Loucy (cell line): ENCODE results near the gene TRAPPC1.
"Not testable (repeated sequence)": the region's sequence is repeated elsewhere in the genome, so short reads cannot be mapped to it uniquely, and the experiment has no call there.

ENCODE experiments used
- H2AFZ ChIP-seq: fragments of 200-600 bp; sonication (generic); 2 replicates; pipeline ENCODE4 v1.6.0; 2016; ENCODE audit warnings: antibody characterized with exemption, mild to moderate bottlenecking, low read length, moderate library complexity
- H3F3A ChIP-seq: fragments of 200-600 bp; 2 replicates; pipeline ENCODE4 v1.6.0; 2016; ENCODE audit warnings: antibody characterized with exemption, low read depth, mild to moderate bottlenecking
- H3K27me3 ChIP-seq: fragments of 200-600 bp; sonication (generic); 2 replicates; pipeline ENCODE4 v1.6.1; 2014; ENCODE audit warnings: low read length, mild to moderate bottlenecking; ENCODE audit not compliant: insufficient read depth, poor library complexity, severe bottlenecking
- H3K36me3 ChIP-seq: fragments of 200-600 bp; sonication (generic); 2 replicates; pipeline ENCODE4 v1.6.1; 2016; ENCODE audit warnings: low read length; ENCODE audit not compliant: insufficient read depth
- H3K4me1 ChIP-seq: fragments of 200-600 bp; sonication (generic); 2 replicates; pipeline ENCODE4 v1.5.1; 2014; ENCODE audit warnings: low read length, mild to moderate bottlenecking; ENCODE audit not compliant: insufficient read depth, poor library complexity, severe bottlenecking
- H3K4me2 ChIP-seq: fragments of 200-600 bp; sonication (generic); 2 replicates; pipeline ENCODE4 v1.6.0; 2014; ENCODE audit warnings: antibody characterized with exemption, low read length, low read depth, mild to moderate bottlenecking; ENCODE audit not compliant: poor library complexity, severe bottlenecking
- H3K4me3 ChIP-seq: fragments of 200-600 bp; sonication (generic); 2 replicates; pipeline ENCODE4 v1.5.1; 2014; ENCODE audit warnings: low read length, mild to moderate bottlenecking, mixed read lengths; ENCODE audit not compliant: poor library complexity, severe bottlenecking
- H3K79me2 ChIP-seq: fragments of 200-600 bp; sonication (generic); 2 replicates; pipeline ENCODE4 v1.6.1; 2014; ENCODE audit warnings: low read length; ENCODE audit not compliant: insufficient read depth
- H3K9ac ChIP-seq: fragments of 200-600 bp; sonication (generic); 2 replicates; pipeline ENCODE4 v1.6.0; 2014; ENCODE audit warnings: mild to moderate bottlenecking, low read depth, low read length, moderate library complexity; ENCODE audit not compliant: poor library complexity, severe bottlenecking
- H3K9me2 ChIP-seq: fragments of 200-600 bp; sonication (generic); replicated peaks from 2 replicates; pipeline ENCODE4 v1.6.1; 2016; ENCODE audit warnings: low read depth, low read length, mixed read lengths
- H3K9me3 ChIP-seq: fragments of 200-600 bp; sonication (generic); 2 replicates; pipeline ENCODE4 v1.6.1; 2014; ENCODE audit warnings: mild to moderate bottlenecking, antibody characterized with exemption, low read length, low read depth; ENCODE audit not compliant: insufficient read depth
- H4K20me1 ChIP-seq: fragments of 200-600 bp; sonication (generic); 2 replicates; pipeline ENCODE4 v1.6.0; 2014; ENCODE audit warnings: antibody characterized with exemption, low read length, mild to moderate bottlenecking; ENCODE audit not compliant: insufficient read depth, poor library complexity, severe bottlenecking
- CTCF ChIP-seq: fragments of 200-600 bp; sonication (generic); conservative IDR thresholded peaks from 2 replicates; pipeline ENCODE4 v1.5.1; 2014; ENCODE audit warnings: mild to moderate bottlenecking, antibody characterized with exemption, low read length
- EZH2phosphoT487 ChIP-seq: fragments of 200-600 bp; IDR thresholded peaks from 2 replicates; pipeline ENCODE4 v1.6.1; 2018; ENCODE audit warnings: antibody characterized with exemption, mild to moderate bottlenecking, moderate library complexity, borderline replicate concordance

TRAPPC1 gene

GRCh38 chr17:7959503-7960253 is 27.9 kb upstream of the TRAPPC1 start:
- H3K4me3 ChIP-seq, result no peak overlapping the region
- H3K36me3 ChIP-seq, result no peaks in the 10 kb centered on the region
- H3K79me2 ChIP-seq, result no peaks in the 10 kb centered on the region
- H2AFZ ChIP-seq, result no peak overlapping the region
- TF ChIP-seq CTCF (no peak), EZH2phosphoT487 (no peak)
- no peak overlapping the region for H3K4me2 ChIP-seq
- no peak overlapping the region for H3K9ac ChIP-seq
- no peaks in the 10 kb centered on the region for H3F3A ChIP-seq
- no peaks in the 10 kb centered on the region for H3K9me3 ChIP-seq
- H4K20me1 ChIP-seq, result no peaks in the 10 kb centered on the region
- H3K9me2 ChIP-seq, result no peaks in the 10 kb centered on the region
- H3K4me1 ChIP-seq, result no peaks in the 10 kb centered on the region
- no peaks in the 10 kb centered on the region for H3K27me3 ChIP-seq

- Histone ChIP-seq H3F3A (no peaks in the 10 kb centered on the region), H3K36me3 (no peaks in the 10 kb centered on the region), H3K9me2 (no peaks in the 10 kb centered on the region), H3K9me3 (no peaks in the 10 kb centered on the region), H3K9ac (no peak overlapping the region), H3K79me2 (no peaks in the 10 kb centered on the region), H3K27me3 (no peaks in the 10 kb centered on the region), H3K4me3 (no peak overlapping the region), H3K4me2 (no peak overlapping the region), H4K20me1 (no peaks in the 10 kb centered on the region), H3K4me1 (no peaks in the 10 kb centered on the region), H2AFZ (no peak overlapping the region)
- TF ChIP-seq EZH2phosphoT487, result no peak
- no peak for TF ChIP-seq CTCF
Observed at GRCh38 chr17:7956228-7956965, 24.7 kb upstream of the TRAPPC1 start.

DNA sequence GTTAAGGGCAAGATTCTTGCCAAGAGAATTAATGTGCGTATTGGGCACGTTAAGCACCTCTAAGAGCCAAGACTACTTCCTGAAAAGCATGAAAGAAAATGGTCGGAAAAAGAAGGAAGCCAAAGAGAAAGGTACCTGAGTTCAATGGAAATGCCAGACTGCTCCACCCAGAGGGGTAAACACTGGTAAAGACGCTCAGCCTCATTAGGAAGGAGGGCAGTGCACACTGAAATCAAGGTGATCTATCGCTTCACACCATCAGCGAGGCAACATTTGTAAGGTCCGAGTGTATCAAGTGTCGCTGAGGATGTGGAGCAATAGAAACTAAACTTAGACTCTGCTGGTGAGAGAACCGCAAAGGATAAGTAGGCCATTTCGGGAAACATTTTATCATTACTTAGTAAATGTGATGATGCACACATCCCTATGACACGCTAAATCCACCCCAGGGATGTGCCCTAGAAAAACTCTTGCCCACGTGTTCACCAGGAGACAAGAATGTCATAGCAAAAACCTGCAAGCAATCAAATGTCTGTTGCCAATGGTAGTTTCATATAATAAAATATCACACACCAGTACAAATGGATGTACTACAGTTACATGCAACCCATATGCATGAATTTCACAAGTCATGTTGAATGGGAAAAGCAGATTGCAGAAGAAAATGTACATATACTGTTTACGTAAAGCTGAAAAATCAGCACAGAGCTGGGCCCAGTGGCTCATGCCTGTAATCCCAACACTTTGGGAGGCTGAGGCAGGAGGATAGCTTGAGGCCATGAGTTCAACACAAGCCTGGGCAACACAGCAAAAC is 23.9 kb upstream of the TRAPPC1 start:
- Histone ChIP-seq H3F3A (no peaks in the 10 kb centered on the region), H3K36me3 (no peaks in the 10 kb centered on the region), H4K20me1 (no peaks in the 10 kb centered on the region), H3K79me2 (no peaks in the 10 kb centered on the region), H3K4me2 (no peak overlapping the region), H3K9me2 (no peaks in the 10 kb centered on the region), H3K27me3 (no peaks in the 10 kb centered on the region), H2AFZ (no peak overlapping the region), H3K9me3 (no peaks in the 10 kb centered on the region), H3K9ac (no peak overlapping the region), H3K4me1 (no peaks in the 10 kb centered on the region), H3K4me3 (no peak overlapping the region)
- TF ChIP-seq EZH2phosphoT487, result no peak
- no peak for TF ChIP-seq CTCF

DNA sequence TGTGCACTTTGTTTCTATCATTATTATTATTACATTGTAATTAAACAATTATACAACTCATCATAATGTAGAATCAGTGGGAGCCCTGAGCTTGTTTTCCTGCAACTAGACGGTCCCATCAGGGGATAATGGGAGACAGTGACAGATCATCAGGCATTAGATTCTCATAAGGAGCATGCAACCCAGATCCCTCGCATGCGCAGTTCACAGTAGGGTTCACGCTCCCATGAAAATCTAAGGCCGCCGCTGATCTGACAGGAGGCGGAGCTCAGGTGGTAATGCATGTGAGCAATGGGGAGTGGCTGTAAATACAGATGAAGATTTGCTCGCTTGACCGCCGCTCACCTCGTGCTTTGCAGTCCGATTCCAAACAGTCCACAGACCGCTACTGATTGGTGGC is 21.5 kb upstream of the TRAPPC1 start:
- not testable (repeated sequence) for H3K4me3 ChIP-seq, H3K9me2 ChIP-seq, H3K4me1 ChIP-seq, H3K9me3 ChIP-seq, H2AFZ ChIP-seq, H4K20me1 ChIP-seq, H3K27me3 ChIP-seq, H3F3A ChIP-seq, H3K4me2 ChIP-seq, H3K9ac ChIP-seq, H3K79me2 ChIP-seq
- H3K36me3 ChIP-seq, result peaks cover 16% of the 10 kb centered on the region; the same call in 1 of the 2 replicates
